Upper lobe of left lung (tissue), 6 donors: ENCODE results near the gene PHF21A. TPM values are rescaled to one million over a fixed set of nuclear protein-coding genes. Genes with fewer than 3 reads are reported as not detected.

Source experiments
- ATAC-seq, 2 donors: fragments of 200-7000 bp; cut with Tn5 transposase; one replicate each; pipeline ENCODE4 v1.9.1; 2022; ENCODE audit warnings: mild to moderate bottlenecking in 2 of 2, moderate library complexity in 2 of 2; ENCODE audit not compliant: low FRiP score in 2 of 2
- DNase-seq, 2 donors: peaks; one replicate each; pipeline ENCODE4 v3.0.0-alpha.2; 2019 to 2020
- H3K27ac ChIP-seq, 4 donors: fragments of 200-600 bp; sonication (generic); one replicate each; pipeline ENCODE4 v1.5.1; 2016 to 2019
- H3K27me3 ChIP-seq, 4 donors: fragments of 200-600 bp; sonication (generic); one replicate each; pipeline ENCODE4 v1.5.1; 2017 to 2019
- H3K36me3 ChIP-seq, 4 donors: fragments of 200-600 bp; sonication (generic); one replicate each; pipeline ENCODE4 v1.5.1; 2016 to 2019
- H3K4me1 ChIP-seq, 4 donors: fragments of 200-600 bp; sonication (generic); one replicate each; pipeline ENCODE4 v1.5.1; 2018 to 2019
- H3K4me3 ChIP-seq, 4 donors: fragments of 200-600 bp; sonication (generic); one replicate each; pipeline ENCODE4 v1.5.1; 2017 to 2019; ENCODE audit warnings: mild to moderate bottlenecking in 2 of 4, moderate library complexity in 1 of 4
- H3K9me3 ChIP-seq, 4 donors: fragments of 200-600 bp; sonication (generic); one replicate each; pipeline ENCODE4 v1.5.1; 2018 to 2019
- EP300 ChIP-seq, 4 donors: sonication (generic); formaldehyde crosslinking; IDR thresholded peaks; one replicate each; pipeline ENCODE4 v1.5.1; 2017; ENCODE audit warnings: antibody characterized with exemption in 4 of 4, control low read depth in 2 of 4
- POLR2A ChIP-seq, 4 donors: fragments of 450-650 bp; IDR thresholded peaks; one replicate each; pipeline ENCODE4 v1.5.1; 2016 to 2017; ENCODE audit warnings: antibody characterized with exemption in 4 of 4, mild to moderate bottlenecking in 2 of 4
- POLR2AphosphoS5 ChIP-seq, 2 donors: sonication (generic); formaldehyde crosslinking; IDR thresholded peaks; one replicate each; pipeline ENCODE4 v1.5.1; 2017; ENCODE audit warnings: antibody characterized with exemption in 2 of 2
- WGBS, 2 donors: methylation state at CpG; one replicate each; pipeline ENCODE4 v1.1.5; 2017 to 2018; 5-methylcytosine and 5-hydroxymethylcytosine counted together
- total RNA-seq, 6 donors: library from RNA; depleted of rRNA in 4 of 6; stranded (reverse); fragments of >200 nt in 4 of 6; gene quantifications; one replicate each; pipeline versions ENCODE4 v1.1.0 to v1.2.1, GENCODE V29; 2016 to 2021
- TF ChIP-seq, protein P1 (sequence below), 6 experiments: fragments of 450-650 bp in 4 of 6; fragments of 200-600 bp in 2 of 6; sonication (generic) in 2 of 6; IDR thresholded peaks; one replicate each; pipeline ENCODE4 v1.5.1; 2016 to 2019; ENCODE audit warnings: antibody characterized with exemption in 6 of 6
- donor health status: DM: no; HTN: no; CAD: no; lungs with moderate emphysema.
- donor health status: DM: no; HTN: yes; CAD: no; lungs with severe emphysema.

The PHF21A gene
- total RNA-seq, 6 donors from 2014 or later = 21.1 to 99.5 (median 52.2) TPM

DNA sequence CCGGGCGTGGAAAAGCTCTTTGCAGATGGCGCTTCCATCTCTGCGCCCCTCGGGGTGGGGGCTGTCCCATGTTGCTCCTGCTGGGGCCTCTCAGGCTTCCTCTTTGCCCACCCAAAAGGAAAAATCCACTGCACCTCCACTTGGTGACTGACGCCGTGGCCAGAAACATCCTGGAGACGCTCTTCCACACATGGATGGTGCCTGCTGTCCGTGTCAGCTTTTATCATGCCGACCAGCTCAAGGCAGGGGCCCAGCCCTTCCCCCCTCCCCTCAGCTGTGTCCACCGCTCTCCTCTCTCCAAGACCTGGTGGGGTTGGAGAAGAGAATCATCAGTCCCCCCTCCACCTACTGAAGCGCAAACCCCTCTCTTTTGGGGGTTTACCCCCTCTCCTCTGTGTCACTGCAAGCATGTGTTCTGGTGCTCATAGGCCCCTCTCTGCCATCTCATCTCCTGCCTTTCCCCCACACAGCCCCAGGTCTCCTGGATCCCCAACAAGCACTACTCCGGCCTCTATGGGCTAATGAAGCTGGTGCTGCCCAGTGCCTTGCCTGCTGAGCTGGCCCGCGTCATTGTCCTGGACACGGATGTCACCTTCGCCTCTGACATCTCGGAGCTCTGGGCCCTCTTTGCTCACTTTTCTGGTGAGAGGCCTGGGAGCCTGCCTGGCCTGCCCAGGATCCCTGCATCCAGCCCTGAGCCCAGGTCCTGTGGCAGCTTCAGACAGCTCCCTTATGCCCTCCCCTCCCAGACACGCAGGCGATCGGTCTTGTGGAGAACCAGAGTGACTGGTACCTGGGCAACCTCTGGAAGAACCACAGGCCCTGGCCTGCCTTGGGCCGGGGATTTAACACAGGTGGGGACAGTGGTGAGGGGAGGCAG, 197.0 kb downstream of the PHF21A start:
- TF ChIP-seq, protein P1, sequence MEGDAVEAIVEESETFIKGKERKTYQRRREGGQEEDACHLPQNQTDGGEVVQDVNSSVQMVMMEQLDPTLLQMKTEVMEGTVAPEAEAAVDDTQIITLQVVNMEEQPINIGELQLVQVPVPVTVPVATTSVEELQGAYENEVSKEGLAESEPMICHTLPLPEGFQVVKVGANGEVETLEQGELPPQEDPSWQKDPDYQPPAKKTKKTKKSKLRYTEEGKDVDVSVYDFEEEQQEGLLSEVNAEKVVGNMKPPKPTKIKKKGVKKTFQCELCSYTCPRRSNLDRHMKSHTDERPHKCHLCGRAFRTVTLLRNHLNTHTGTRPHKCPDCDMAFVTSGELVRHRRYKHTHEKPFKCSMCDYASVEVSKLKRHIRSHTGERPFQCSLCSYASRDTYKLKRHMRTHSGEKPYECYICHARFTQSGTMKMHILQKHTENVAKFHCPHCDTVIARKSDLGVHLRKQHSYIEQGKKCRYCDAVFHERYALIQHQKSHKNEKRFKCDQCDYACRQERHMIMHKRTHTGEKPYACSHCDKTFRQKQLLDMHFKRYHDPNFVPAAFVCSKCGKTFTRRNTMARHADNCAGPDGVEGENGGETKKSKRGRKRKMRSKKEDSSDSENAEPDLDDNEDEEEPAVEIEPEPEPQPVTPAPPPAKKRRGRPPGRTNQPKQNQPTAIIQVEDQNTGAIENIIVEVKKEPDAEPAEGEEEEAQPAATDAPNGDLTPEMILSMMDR (IDR thresholded peaks at IDR 0.05) = no peak
- TF ChIP-seq POLR2A (IDR thresholded peaks at IDR 0.05) = no peak
- TF ChIP-seq EP300 (IDR thresholded peaks at IDR 0.05) = no peak
- no peak for TF ChIP-seq POLR2AphosphoS5 (IDR thresholded peaks at IDR 0.05)
- Histone ChIP-seq H3K4me1 (peaks cover 14 to 28% (median 22%) of the 10 kb centered on the region in 4 donors), H3K36me3 (no peaks in the 10 kb centered on the region), H3K27ac (no peak overlapping the region), H3K27me3 (peaks cover 0 to 23% (median 16%) of the 10 kb centered on the region in 4 donors), H3K9me3 (no peaks in the 10 kb centered on the region), H3K4me3 (no peak overlapping the region)
- 78 to 83% methylated on average over 15 to 22 of the region's 22 CpGs for WGBS, 2 donors
- no peak for ATAC-seq
- DNase-seq = peak in 1 of 2 donors; percentile 58

DNA sequence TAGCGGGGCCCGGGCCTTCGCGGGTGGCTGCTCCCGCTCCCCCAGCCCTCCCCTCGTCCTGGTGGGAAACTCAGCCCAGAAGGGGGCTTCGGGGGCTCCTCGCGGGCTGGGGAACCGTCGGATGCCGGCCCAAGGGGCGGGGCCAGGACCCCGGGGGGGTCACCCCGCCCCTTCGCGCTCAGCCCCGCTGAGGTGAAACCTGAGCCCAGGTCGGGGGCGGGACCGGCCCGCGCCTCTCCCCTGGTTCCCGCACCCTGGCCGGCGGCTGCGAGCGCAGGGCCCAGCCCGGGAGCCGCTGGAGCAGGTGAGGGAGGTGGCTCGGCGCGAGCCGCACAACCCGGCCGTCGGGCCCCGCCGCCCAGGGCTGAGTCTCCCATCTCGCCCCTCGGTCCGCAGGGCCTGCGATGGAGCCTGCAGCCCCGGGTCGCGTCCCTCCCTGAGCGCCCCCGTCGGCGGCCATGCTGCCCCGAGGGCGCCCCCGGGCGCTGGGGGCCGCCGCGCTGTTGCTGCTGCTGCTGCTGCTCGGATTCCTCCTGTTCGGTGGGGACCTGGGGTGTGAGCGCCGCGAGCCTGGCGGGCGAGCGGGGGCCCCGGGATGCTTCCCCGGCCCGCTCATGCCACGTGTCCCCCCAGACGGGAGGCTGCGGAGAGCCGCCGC, 198.7 kb downstream of the PHF21A start, which contains the start of gene LARGE2:
TSS of gene LARGE2 (plus strand) at position 232 of the 658 bp plus-strand sequence. CDS start at position 459, 227 bp downstream.
- Histone ChIP-seq H3K4me3 (peak within 1 kb of the TSS in 3 of 4 donors; percentile 51 to 59 (median 55)), H3K9me3 (no peaks in the 10 kb centered on the region), H3K36me3 (no peaks in the 10 kb centered on the region), H3K27ac (peak within 1 kb of the TSS; percentile 43 to 86 (median 72)), H3K27me3 (peaks cover 0 to 23% (median 16%) of the 10 kb centered on the region in 4 donors), H3K4me1 (peaks cover 16 to 34% (median 27%) of the 10 kb centered on the region in 4 donors)
- 0% methylated on average over 3 to 42 of the region's 73 CpGs for WGBS, 2 donors
- DNase-seq = peak; percentile 56 to 93
- peak in 1 of 2 donors; percentile 55 for ATAC-seq
- TF ChIP-seq EP300 (IDR thresholded peaks at IDR 0.05) = no peak
- TF ChIP-seq POLR2A (IDR thresholded peaks at IDR 0.05) = no peak
- TF ChIP-seq, protein P1 (IDR thresholded peaks at IDR 0.05) = no peak
- no peak for TF ChIP-seq POLR2AphosphoS5 (IDR thresholded peaks at IDR 0.05)

DNA sequence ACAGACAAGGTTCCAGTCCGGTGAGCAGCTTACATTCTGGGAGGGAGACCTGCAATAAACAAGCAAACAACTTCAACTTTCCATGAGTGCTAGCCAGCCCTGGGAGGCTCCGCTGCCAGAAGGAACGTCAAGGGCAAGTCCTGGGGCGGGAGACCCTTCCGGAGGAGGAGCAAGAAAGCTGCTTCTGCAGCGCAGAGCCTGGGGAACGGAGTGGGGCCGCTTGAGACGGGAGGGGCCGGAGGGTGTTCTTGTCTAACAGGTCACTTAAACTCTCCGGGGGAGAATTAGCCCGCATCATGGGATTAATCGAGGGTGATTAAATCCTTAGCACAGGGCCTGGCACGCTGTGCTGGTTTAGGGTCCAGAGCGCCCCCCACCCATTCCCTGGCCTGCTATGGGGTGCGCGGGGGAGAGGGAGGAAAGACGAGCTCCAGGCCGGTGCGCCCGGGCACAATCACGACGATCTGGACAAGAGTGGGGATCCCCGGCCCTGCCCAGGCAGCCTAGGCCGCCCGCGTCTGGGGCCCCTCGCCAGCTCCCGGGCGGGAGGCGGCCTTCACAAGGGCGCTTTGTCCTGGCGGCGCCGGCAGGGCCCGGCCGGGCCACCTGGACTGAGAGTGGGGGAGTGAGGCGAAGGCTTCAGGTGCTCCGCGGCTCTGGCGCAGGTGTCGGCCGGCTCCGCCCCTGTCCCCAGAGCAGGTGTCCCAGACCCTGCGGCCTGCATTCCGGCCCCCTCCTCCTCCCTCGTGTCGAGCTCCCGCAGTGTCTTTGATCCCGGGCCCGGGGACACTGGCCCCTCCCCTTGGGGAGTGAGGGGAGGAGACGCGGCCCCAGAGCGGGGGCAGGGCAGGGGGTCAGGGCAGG, 199.5 kb downstream of the PHF21A start:
- WGBS, 2 donors = 40 to 55% methylated on average over 10 to 18 of the region's 54 CpGs
- peak in 1 of 2 donors; percentile 61 for ATAC-seq
- H3K4me1 ChIP-seq = peaks cover 22 to 40% (median 32%) of the 10 kb centered on the region in 4 donors

DNA sequence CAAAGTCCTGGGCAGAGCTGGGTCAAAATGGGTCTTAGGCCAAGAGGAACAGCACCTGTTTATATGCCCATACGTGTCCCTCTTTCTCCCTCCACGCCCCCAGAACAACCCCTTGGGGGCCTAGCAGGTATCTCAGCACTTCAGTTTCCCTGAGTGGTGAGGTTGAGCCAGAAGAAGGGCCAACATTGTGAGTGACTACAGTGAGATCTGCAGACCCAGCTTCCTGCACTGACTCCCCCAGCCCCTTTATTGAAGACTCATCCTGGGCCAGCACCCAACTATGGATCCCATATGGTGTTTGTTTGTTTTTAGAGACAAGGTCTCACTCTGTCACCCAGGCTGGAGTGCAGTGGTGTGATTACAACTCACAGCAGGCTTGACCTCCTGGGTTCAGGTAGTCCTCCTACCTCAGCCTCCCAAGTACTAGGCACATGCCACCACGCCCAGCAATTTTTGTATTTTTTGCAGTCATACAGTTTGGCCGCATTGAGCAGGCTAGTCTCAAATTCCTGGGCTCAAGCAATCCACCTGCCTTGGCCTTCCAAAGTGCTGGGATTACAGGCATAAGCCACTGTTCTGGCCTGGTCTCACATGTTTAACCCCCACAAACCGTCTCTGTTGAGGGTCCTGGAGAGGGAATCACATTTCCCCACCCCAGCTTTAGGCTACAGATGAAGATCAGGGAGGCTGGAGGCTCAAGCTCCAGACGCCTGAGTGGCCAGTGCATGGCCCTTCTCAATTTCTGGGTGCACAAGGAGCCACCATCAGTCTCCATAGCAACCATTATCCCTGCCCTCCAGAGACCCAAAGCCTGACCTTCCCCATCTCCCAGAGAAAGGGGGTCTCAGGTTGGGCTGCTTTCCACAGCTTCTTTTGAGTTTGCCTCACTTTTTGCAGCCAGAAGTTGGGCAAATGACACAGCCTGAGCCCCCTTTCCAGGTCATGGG, 200.4 kb downstream of the PHF21A start:
- H3K9me3 ChIP-seq = no peaks in the 10 kb centered on the region
- 74 to 83% methylated on average over 5 to 6 of the region's 6 CpGs for WGBS, 2 donors
- H3K36me3 ChIP-seq = peaks cover 0 to 2% (median 1%) of the 10 kb centered on the region in 4 donors
- H3K27ac ChIP-seq = peak overlapping the region; percentile 43 to 86 (median 72)
- no peak for DNase-seq
- TF ChIP-seq EP300 (IDR thresholded peaks at IDR 0.05) = no peak
- TF ChIP-seq, protein P1 (IDR thresholded peaks at IDR 0.05) = no peak
- TF ChIP-seq POLR2A (IDR thresholded peaks at IDR 0.05) = no peak
- TF ChIP-seq POLR2AphosphoS5 (IDR thresholded peaks at IDR 0.05) = no peak
- no peak for ATAC-seq
- H3K27me3 ChIP-seq = peaks cover 0 to 23% (median 16%) of the 10 kb centered on the region in 4 donors
- no peak overlapping the region for H3K4me3 ChIP-seq
- H3K4me1 ChIP-seq = peaks cover 32 to 50% (median 41%) of the 10 kb centered on the region in 4 donors

More for the DNA sequence above, 199.5 kb downstream of the PHF21A start:
- H3K9me3 ChIP-seq = no peaks in the 10 kb centered on the region
- peaks cover 0 to 23% (median 16%) of the 10 kb centered on the region in 4 donors for H3K27me3 ChIP-seq
- peak; percentile 82 to 91 for DNase-seq
- H3K36me3 ChIP-seq = no peaks in the 10 kb centered on the region
- peak overlapping the region in 3 of 4 donors; percentile 51 to 59 (median 55) for H3K4me3 ChIP-seq
- H3K27ac ChIP-seq = peak overlapping the region; percentile 43 to 86 (median 72)
- TF ChIP-seq POLR2A (IDR thresholded peaks at IDR 0.05) = peak in 2 of 4 donors; percentile 53 to 68
- TF ChIP-seq POLR2AphosphoS5 (IDR thresholded peaks at IDR 0.05) = no peak
